Panc1 (cell line): ENCODE results near the gene IGSF9.

Source experiments
- CTCF ChIP-seq: fragments of 450-650 bp; IDR thresholded peaks from 2 replicates; pipeline ENCODE4 v1.5.1; 2017; ENCODE audit warnings: mild to moderate bottlenecking
- POLR2AphosphoS5 ChIP-seq: IDR thresholded peaks from 2 replicates; pipeline ENCODE4 v1.6.1; 2012; ENCODE audit warnings: mild to moderate bottlenecking, low read depth, low read length, moderate library complexity
- SIN3A ChIP-seq: IDR thresholded peaks from 2 replicates; pipeline ENCODE4 v1.6.1; 2012; ENCODE audit warnings: low read depth, mild to moderate bottlenecking, low read length, moderate library complexity, borderline replicate concordance; ENCODE audit not compliant: insufficient read depth
- TCF7L2 ChIP-seq: IDR thresholded peaks from 2 replicates; pipeline ENCODE4 v1.6.1; 2011; ENCODE audit warnings: mild to moderate bottlenecking, low read depth, low read length, inconsistent platforms

- no peak for TF ChIP-seq CTCF
- TF ChIP-seq POLR2AphosphoS5, result no peak
- TF ChIP-seq SIN3A, result no peak
- no peak for TF ChIP-seq TCF7L2
These were observed 63.5 kb downstream of the IGSF9 start for GRCh38 chr1:159881622-159882526.
